Epithelial cell of prostate (primary cell): ENCODE data around the gene LGI2.
"Not testable (repeated sequence)": the region's sequence is repeated elsewhere in the genome, so short reads cannot be mapped to it uniquely, and the experiment has no call there.

Source experiments
- DNase-seq: peaks from one replicate; pipeline ENCODE4 v3.0.0-alpha.2; 2011; ENCODE audit warnings: low read depth, low spot score
- H3K27ac ChIP-seq: fragments of 450-650 bp; 2 replicates; pipeline ENCODE4 v1.5.1; 2017; ENCODE audit warnings: mild to moderate bottlenecking

LGI2 gene

DNA sequence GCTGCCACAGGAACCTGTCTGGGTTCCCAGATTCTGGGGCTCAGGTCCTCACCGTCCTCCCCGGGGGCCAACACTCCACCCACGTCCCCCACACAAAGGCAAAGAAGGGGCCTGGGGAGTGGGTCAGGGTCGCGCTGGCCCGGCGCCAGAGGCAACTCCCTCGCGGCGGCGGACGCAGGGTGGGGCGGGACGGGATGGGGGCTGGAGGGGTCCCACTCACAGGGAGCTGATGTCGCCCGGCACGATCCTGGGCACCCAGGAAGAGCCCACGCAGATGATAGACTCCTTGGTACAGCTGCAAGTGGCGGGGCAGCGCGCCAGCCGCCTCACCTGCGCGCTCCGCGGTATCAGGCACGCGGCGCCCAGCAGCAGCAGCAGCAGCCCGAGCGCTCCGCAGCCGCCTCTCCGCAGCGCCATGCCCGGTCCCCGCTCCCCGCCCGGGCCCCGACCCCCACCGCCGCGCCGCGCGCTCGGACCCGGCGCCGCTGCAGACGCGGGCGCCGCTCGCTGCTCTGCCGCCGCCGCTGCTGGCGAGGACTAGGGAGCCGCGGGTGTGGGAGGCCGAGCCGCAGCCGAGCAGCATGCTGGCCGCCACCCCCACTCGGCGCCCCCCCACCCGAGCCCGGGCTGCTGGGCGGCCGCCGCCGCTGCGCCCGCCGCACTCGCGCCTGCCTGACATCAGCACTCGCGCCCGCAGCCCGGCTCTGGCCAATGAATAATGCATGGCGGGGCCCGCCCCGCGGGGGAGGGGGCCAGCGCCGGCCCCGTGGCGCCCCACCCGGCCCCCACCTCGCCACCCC lies at the start of gene LGI2:
Gene LGI2 (minus strand): TSS at position 670 of the 800 bp plus-strand sequence. CDS start 253 bp downstream, at position 417.
- no peak for DNase-seq
- H3K27ac ChIP-seq = no peak within 1 kb of the TSS

- H3K27ac ChIP-seq = no peak overlapping the region
Observed at GRCh38 chr4:25078523-25078922, 47.8 kb upstream of the LGI2 start.

DNA sequence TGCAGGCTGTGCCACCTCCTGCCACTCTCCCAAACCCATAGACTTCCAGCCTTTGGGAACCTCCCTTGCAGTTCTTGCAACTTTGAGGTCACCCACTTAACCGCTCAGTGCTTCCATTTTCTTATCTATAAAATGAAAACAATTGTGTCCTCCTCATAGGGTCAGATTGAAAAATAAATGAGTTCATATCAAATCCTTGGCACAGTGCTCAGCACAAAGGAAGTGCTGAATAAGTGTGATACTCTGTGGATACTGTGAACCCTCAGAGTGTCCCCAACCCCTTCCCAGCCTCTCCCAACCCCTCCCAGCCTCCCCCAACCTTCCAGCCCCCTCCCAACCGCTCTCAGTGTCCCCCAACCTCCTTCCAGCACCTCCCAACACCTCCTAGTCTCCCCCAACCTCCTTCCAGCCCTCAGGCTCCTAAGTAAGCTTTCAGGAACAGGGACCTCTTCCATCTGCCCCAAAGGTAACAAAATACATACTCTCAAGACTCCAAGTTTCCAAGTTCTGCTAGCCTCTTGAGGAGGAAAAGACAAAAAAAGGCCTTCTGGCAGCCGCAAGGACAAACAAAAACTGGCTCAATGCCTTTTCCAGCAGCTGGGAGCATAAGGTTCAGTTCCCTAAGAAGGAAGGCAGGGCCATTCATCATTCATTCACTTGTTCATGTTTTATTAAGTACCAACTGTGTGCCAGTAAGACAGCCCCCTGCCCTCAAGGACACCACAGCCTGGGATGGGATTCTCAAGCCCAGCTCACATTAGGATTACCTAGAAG lies 46.1 kb upstream of the LGI2 start:
- no peak for DNase-seq

More at GRCh38 chr4:25078523-25078922, 47.8 kb upstream of the LGI2 start:
- DNase-seq = no peak

GRCh38 chr4:25075851-25076250 lies 45.1 kb upstream of the LGI2 start:
- H3K27ac ChIP-seq = no peak overlapping the region
- no peak for DNase-seq

More for the DNA sequence above, 46.1 kb upstream of the LGI2 start:
- H3K27ac ChIP-seq = no peak overlapping the region

DNA sequence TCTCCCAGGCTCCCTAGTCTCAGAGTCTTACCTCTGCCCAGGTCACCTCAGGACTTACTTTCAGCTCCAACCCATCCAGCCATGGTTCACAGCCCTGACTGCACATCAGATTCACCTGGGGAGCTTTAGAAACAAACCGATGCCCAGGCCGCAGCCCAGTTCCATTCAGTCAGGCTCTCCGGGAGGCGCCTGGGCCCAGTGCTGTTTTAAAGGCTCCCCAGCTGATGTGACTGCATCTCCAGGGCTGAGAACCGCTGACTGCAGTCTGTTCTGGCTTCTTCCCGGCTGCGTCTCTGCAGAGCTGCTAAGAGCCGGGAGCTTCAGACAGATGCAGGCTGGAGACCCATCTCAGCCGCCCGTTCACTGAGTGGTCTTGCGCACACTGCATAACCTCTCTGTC lies 44.4 kb upstream of the LGI2 start:
- no peak overlapping the region for H3K27ac ChIP-seq
- DNase-seq = no peak

DNA sequence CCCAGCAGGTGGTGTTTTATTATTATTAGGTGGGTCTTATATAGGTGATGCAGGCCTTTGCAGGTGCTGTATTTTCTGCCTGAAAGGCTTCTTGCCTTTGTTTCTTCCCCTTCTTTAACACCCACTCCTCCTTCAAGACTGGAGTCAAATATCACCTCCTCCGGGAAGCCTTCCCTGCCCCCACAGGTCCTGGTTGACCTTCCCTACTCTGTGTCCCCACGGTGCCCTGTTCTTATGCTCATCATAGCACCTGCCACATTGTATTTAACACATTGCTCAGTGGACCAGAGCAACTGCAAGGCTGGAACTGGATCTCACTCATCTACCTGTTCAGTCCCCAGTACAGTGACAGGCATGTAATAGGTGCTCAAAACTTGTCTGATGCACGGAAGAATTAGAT lies 39.8 kb upstream of the LGI2 start:
- no peak for DNase-seq

DNA sequence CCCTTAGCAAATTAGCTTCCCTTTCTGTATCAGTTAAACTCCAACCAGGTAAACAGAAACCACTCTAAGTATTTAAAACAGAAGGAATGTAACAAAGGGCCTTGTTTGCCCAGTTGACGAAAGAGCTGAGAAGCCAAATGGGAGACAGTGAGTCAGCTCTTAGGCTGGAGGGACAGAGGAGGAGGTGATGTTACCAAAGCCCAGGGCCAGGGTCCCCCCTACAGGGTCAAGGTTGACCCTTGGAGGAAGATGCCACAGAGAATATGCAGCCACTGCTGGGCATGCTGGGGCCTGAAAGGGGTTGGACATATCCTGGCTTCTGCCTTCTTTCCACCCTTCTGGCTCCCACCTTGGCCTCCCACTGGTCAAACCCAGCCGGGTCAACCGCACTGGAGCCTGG lies 38.3 kb upstream of the LGI2 start:
- DNase-seq = peak; percentile 1
- H3K27ac ChIP-seq = no peak overlapping the region

More for the DNA sequence above, 39.8 kb upstream of the LGI2 start:
- H3K27ac ChIP-seq = no peak overlapping the region

- no peak overlapping the region for H3K27ac ChIP-seq
- DNase-seq = no peak
Observed at GRCh38 chr4:25068386-25068785, 37.6 kb upstream of the LGI2 start.

DNA sequence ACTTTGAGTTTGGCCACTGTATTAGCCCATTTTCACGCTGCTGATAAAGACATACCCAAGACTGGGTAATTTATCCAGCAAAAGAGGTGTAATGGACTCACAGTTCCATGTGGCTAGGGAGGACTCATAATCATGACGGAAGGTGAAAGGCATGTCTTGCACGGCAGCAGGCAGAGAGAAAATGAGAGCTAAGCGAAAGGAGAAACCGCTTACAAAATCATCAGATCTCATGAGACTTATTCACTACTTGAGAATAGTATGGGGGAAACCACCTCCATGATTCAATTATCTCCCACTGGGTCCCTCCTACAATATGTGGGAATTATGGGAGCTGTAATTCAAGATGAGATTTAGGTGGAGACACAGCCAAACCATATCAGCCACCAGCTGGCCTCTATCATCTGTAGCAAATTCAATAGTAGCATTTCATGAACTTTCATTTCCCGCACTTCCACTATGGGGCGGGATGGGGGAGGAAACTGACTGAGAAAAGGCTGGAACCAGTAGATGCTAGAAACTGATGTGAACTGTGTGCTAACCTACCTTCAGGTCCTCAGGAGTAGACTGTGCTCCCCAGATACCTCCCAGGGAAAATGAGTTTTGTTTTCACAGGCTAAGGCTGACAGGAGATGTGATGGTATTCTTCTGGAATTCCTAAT lies 35.3 kb upstream of the LGI2 start:
- DNase-seq = no peak
- no peak overlapping the region for H3K27ac ChIP-seq

DNA sequence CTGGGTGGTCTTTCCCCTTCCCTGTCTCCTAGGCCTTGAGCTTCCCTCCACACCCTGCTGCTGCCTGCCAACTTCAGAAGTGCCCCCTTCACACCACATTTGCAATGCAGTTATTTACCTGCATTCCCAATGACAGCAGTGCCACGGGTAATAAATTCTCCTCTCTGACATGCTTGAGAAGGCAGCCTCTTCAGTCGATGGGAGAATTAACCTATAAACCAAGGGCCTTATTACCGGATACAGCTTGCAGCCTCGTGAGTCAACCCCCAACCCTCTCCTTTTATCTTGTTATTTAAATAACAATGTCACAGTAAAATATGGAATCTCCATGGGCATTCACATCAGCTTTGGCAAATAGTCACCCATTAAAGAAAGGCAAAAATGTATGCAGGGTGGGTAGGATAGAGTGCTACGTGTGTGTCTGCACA lies 34.7 kb upstream of the LGI2 start:
- DNase-seq = no peak
- no peak overlapping the region for H3K27ac ChIP-seq

- DNase-seq, H3K27ac ChIP-seq: not testable (repeated sequence)
Observed at GRCh38 chr4:25064447-25064846, 33.7 kb upstream of the LGI2 start.

DNA sequence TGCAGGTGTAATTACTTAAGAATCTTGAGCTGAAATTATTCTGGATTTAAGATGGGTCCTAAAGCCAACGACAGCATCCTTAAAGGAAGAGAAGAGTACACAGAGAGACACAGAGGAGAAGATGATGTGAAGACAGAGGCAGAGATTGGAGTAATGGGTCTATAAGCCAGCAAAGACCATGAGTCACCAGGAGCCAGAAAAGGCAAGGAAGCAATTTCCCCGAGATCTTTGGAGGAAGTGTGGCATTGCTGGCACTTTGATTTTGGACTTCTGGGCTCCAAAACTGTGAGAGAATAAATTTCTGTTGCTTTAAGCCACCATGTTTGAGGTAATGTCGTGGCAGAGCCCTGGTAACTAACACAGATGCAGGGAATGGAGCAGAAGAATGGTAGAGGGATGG lies 32.4 kb upstream of the LGI2 start:
- no peak for DNase-seq
- H3K27ac ChIP-seq = no peak overlapping the region

- H3K27ac ChIP-seq = no peak overlapping the region
- no peak for DNase-seq
Observed at GRCh38 chr4:25062098-25062497, 31.4 kb upstream of the LGI2 start.

DNA sequence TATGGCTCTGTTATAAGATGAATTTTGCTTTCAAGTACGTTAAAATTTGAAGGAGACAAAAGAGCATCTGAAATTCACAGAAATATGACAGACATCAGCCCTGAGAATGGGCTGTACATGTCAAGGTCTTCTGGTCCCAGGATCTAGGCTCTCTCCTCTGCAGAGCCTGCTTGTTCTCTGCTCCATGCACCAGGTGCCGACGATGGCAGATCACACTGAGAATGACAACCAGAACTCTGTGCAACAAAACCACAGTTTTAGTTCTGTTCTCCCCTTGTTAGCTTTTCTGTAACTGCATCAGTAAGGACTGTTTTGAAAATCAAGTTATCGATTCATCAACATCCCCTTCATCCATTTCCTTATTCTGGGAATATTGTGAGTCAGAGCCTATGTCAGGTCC lies 30.9 kb upstream of the LGI2 start:
- H3K27ac ChIP-seq = no peak overlapping the region

GRCh38 chr4:25060963-25061340 lies 30.2 kb upstream of the LGI2 start:
- H3K27ac ChIP-seq = no peak overlapping the region
- DNase-seq = no peak

More for the DNA sequence above, 30.9 kb upstream of the LGI2 start:
- DNase-seq = no peak

DNA sequence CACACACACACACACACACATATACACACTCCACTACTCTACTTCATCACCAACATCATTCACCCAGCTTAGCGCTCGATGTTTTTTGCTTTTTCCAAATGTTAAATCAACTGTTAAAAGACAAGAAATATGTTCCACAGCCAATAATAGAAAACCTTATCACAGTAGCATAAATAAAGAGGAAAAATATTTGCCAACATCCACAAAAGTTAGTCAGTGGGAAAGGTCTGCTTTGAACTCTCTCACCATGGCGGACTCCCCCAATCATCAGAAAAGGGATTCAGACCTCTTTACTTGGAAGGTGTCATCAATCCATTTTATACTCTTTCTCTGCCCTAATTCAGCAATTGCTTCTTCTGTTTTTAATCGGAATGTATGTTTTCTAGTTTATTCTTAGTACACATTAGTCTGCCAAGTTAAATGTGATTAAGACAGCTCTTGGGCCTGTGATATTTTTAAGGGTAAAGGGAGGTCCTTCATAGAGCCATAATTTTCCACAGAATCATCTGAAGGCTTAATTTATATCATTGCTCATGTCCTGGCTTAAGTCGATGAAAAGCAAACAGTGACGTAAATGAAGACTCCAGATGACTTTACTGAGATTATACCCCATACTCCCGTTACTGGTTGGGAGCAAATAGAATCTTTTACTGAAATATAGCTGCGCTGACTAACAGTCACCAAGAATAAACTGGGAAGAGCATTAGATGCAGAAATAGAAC lies 29.7 kb upstream of the LGI2 start:
- H3K27ac ChIP-seq = no peak overlapping the region
- no peak for DNase-seq

- no peak for DNase-seq
- no peak overlapping the region for H3K27ac ChIP-seq
Observed at GRCh38 chr4:25059791-25060190, 29.0 kb upstream of the LGI2 start.

- no peak overlapping the region for H3K27ac ChIP-seq
- no peak for DNase-seq
Observed at GRCh38 chr4:25058796-25059195, 28.1 kb upstream of the LGI2 start.

DNA sequence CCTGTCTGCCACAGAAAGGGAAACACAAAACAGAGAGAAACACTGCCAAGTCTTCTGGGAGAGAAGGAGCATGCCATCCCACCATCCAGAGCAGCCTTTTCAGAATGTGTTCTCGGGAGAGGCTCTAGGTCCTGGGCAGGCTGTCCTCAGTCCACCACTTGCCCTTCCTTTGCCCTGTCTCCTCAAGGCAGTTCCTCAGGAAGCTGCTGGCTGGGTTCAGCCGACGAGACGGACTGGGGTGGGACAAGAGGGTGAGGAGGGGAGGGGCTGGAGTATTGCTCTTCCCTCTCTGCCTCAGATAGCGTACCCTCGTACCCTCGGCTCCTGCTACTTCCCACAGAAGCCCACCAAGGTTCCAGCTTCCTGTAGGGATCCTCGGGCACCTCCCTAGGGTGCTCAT lies 26.6 kb upstream of the LGI2 start:
- DNase-seq = no peak
- H3K27ac ChIP-seq = no peak overlapping the region

- DNase-seq, H3K27ac ChIP-seq: not testable (repeated sequence)
Observed at GRCh38 chr4:25052037-25052436, 21.3 kb upstream of the LGI2 start.
